ENCODE results near the gene GCH1.

Gene GCH1

DNA sequence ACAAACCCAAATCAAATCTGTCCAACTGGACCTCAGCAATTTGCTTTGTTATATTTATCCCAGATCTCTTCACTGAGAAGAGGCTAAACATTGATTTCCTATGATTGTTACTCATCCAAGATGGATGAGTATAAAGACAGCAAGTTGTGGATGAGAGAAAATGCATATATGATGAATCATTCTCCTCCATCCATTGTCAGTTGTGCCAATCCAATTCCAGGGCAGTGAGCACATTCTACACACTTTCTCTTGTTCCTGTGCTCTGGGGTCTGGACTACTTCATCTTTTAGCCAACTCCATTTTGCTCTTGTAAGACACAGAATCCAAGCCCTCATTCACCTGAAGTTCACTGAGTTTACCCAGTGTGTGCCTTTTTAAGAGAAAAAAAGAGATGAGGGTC, 105.7 kb downstream of the GCH1 start:
- no peak for DNase-seq

GRCh38 chr14:54794796-54795195, 107.8 kb downstream of the GCH1 start:
- DNase-seq = no peak

GRCh38 chr14:54794159-54794558, 108.5 kb downstream of the GCH1 start:
- no peak for DNase-seq

GRCh38 chr14:54792288-54792687, 110.3 kb downstream of the GCH1 start:
- DNase-seq = no peak
